HG03342 (cell line): Measurements from ENCODE around the gene TES.
"Not testable (repeated sequence)": the region's sequence is repeated elsewhere in the genome, so short reads cannot be mapped to it uniquely, and the experiment has no call there.

Source experiments
- ATAC-seq: cut with Tn5 transposase; IDR thresholded peaks from one replicate; pipeline ENCODE4 v1.9.1; 2021; ENCODE audit warnings: mild to moderate bottlenecking, moderate library complexity; ENCODE audit not compliant: unreplicated experiment

The TES gene

DNA sequence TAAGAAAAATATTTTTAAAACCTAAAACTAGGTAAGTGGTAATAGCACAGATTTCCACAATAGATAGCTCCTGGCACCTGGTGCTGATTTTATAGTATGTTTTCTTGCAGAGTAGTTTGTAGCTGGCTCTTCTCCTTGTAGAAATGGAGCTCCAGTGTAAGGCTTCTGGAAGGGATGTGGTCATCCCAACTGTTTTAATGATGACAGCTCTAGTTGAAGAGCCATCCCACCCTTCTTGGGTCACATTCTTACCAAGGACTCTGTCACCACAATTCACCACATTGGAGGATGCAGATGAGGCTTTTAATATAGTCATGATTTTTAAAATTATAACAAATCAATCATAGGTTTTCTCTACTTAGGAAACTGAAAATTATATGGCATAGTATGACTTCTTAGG is 31.0 kb downstream of the TES start:
- no peak for ATAC-seq

DNA sequence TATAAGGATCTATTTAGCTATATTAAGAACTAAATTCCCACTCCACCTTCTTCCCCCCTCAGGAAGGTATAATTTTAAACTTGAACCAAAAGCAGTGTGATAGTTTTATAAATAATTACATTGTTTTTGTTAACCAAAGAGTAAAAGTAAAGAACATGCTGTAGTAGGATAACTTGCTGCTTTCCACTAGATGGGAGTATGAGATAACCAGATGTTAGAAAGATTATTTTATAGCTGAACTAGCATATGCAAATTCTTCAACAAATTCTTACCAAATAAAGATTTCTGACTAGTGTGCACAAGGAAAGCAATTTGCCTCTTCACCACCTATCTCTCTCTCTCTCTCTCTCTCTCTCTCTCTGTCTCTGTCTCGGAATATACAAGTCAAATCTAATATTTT is 31.8 kb downstream of the TES start:
- no peak for ATAC-seq

DNA sequence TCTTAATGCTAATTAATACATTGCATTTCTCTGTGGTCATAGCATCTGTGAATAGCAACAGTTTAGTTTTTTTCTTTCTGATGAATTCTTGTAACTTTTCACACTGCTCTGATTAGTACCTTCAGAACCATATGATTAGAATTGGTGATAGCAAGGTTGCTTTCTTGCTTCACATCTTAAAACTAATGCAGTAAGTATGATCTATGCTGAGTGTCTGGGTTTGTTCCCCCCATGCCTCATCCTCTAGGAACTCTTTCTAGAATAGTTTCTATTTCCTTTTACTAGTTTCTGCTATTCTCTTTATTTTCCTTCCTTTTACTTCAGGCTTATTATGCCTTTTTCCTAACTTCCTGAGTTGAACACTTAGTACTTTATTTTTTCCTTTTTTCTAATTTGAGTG is 32.4 kb downstream of the TES start:
- ATAC-seq: no peak

DNA sequence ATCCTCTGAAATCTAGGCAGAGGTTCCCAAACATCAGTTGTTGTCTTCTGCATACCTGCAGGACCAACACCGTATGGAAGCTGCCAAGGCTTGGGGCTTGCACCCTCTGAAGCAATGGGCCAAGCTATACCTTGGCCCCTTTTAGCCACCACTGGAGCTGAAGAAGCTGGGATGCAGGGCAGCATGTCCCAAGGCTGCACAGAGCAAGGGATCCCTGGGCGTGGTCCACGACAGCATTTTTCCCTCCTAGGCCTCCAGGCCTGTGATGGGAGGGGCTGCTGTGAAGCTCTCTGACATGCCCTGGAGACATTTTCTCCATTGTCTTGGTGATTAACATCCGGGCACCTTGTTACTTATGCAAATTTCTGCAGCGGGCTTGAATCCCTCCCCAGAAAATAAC is 34.5 kb downstream of the TES start:
- not testable (repeated sequence) for ATAC-seq

DNA sequence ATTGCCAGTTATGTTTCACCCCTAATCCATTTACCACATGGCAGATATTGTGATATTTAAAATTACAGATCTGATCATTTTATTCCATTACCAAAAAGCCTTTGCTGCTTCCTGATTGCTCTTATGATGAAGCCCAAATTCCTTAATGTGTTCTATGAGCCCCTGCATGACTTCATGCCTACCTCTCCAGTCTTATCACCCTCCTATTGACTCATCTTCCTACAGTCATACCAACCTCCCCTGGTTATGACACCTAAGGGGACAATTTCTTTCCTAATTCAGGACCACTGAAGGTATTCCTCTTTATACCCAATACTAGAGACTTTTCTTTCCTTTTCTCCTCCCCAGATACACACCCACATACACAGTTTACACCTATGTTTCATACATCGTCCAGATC is 36.0 kb downstream of the TES start:
- no peak for ATAC-seq

DNA sequence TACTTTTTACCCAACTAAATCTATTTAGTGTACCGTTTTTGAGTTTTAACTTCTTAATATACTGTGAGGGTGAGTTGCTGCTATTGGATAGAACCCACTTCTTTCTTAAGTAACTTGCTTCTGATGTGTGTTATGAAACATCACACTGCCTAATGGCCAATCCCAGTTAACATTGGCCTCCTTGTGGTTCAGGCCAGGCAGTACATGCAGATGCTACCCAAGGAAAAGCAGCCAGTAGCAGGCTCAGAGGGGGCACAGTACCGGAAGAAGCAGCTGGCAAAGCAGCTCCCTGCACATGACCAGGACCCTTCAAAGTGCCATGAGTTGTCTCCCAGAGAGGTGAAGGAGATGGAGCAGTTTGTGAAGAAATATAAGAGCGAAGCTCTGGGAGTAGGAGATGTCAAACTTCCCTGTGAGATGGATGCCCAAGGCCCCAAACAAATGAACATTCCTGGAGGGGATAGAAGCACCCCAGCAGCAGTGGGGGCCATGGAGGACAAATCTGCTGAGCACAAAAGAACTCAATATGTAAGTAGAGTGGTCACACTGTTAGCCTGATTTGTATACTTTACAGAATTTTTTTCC is 39.7 kb downstream of the TES start:
- ATAC-seq: peak; percentile 81

DNA sequence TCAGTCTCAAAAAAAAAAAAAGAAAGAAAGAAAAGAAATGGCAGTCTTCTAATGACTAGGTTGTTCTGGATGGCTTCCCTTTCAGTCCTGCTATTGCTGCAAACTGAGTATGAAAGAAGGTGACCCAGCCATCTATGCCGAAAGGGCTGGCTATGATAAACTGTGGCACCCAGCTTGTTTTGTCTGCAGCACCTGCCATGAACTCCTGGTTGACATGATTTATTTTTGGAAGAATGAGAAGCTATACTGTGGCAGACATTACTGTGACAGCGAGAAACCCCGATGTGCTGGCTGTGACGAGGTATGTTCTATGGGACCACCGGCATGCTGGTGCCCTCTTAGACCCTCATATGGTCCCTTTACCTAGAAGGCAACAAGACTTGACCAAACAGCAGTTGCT is 41.3 kb downstream of the TES start:
- ATAC-seq: no peak

DNA sequence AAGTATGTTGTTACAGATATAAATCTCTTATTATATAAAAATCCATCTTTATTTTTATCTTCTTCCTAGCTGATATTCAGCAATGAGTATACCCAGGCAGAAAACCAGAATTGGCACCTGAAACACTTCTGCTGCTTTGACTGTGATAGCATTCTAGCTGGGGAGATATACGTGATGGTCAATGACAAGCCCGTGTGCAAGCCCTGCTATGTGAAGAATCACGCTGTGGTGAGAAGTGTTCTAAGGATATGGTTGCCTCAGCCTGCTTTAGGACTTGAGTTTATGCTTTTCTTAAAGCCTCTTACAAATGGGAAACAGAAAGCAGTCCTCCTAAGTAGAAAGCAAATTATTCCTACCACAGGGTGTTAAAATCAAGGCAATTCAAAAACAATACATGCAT is 41.9 kb downstream of the TES start:
- no peak for ATAC-seq

DNA sequence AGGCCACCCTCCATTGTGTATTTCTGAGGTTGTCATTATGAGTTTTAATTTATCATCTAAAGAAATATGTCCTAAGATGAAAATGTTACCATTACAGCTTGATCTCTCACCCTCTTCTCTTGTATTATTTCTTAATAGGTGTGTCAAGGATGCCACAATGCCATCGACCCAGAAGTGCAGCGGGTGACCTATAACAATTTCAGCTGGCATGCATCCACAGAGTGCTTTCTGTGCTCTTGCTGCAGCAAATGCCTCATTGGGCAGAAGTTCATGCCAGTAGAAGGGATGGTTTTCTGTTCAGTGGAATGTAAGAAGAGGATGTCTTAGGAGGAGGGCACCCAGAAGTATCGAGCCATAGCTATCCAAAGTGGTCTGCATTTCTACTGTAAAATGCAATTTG is 46.8 kb downstream of the TES start:
- no peak for ATAC-seq

DNA sequence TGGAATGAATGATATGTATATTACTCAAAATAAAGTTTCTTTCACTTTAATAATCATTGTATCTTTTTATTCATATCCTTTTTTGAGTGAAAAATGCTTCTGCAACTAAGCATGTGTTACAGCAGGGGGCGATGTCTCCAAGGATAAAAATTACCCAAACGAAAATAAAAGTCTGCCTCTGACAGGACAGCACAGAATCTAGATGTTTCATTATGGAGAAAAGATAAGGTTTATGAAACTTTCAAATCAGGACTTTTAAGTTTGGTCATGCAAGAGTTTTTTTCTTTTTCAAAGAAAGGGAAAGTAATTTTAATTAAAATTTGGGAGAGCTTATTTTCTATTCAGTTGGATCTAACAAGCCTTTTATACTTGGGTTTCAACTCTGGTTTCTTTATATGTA is 48.4 kb downstream of the TES start:
- no peak for ATAC-seq

DNA sequence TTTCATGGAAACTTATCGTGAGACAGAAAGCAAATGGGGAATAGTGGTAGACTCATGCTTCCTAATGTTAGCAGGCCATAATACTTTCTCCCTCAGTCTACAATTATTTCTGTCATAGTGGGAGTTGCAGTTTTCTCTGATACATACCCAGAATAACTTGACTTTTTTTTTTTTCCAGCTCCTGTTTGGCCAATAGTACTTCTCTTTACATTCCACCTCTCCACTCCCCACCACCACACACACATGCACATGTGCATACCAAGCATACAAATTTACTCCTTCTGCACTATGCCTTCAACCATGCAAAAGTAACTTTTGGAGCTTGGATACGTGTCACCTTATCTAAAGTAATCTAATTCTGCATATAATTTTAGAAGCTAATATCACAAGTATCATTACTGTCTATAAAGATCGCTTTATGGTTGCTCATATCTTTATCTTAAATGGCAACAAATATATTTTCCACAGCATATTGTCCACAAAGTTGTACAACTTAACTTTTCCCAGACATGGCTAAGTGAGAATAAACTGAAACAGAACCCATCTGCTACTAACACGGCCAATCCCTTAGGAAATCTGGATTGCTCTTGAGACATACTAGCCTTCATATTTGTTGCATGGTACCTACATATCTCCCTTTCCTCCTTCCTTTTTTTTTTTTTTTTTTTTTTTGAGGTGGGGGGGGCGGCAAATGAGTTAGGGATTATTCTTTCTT is 49.0 kb downstream of the TES start:
- no peak for ATAC-seq

DNA sequence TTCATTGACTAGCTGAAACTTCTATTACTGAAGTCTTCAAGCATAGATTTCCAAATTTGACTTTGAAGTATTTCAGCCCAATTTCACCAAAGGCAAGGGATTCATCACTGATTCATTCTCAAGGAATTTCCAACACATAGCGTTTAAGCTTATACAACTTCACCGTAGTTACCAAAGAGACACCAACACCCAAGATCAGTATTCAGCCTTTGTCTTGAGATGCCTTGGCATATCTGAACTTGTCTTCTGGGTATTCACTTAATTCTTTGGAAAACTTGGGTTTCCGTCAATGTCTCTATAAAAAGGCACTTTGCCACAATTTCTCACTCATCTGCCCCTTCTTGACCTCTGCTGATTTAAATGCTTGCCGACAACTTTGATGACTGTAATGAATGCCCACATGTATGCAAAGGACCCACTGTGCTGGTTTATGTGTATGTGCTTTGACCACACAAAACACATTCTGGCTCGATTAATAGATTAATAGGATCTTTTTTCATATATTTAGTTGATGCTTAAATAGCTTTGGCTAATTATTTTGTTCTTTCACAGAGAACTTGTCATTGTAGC is 49.6 kb downstream of the TES start:
- no peak for ATAC-seq

DNA sequence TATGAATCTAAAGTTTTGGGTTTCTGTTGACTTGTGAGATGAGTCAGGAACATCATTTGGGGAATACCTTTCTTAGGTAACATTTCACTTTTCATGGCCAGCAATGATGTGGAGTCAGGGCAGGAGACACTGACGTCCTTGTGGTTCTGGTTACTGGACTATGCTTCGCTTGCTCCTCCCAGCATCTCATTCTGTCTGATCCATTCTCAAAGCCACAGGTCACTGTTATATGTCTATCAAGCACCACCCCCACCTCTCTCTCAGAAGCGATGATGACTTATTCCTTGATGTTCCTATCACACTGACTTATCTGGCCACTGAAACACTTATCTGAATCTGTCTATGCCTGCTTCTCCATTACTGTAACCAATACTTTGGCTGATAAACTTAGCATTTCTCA is 51.6 kb downstream of the TES start:
- no peak for ATAC-seq

DNA sequence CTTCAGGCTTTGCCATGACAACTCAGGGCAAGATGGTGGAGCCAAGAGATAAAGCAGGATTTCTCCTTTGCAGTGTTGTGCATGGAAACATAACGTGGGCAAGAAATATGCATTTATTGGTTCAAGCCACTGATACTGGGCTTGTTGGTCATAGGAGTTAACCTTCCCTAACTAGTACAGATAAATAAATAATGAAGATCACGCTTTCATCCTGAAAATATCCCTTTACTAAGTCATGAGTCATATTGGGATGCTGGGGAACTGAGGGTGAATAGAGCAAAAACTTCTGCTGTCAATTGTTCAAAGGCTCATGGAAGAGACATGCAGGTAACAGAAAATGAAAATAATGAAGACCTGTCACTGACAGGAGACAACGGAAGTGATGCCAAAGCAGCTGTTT is 55.5 kb downstream of the TES start:
- ATAC-seq: no peak

DNA sequence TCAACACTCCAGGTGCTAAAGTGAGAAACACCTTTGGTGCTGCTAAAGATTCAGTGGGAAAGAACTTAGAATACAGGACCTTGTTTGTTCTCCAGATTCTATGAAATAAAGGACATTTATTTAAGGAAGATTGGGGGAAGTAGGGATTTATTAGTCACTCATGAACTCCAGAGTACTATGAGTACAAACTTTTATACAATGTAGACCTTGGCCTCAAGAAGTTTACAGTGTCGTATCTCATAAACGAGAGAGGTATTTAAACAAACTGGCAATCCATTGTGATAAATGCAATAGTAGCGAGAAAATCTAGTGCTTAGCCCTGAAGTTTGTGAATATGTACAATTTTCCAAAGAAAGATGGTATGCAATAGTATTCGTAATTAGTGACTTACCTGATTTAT is 59.1 kb downstream of the TES start:
- no peak for ATAC-seq

DNA sequence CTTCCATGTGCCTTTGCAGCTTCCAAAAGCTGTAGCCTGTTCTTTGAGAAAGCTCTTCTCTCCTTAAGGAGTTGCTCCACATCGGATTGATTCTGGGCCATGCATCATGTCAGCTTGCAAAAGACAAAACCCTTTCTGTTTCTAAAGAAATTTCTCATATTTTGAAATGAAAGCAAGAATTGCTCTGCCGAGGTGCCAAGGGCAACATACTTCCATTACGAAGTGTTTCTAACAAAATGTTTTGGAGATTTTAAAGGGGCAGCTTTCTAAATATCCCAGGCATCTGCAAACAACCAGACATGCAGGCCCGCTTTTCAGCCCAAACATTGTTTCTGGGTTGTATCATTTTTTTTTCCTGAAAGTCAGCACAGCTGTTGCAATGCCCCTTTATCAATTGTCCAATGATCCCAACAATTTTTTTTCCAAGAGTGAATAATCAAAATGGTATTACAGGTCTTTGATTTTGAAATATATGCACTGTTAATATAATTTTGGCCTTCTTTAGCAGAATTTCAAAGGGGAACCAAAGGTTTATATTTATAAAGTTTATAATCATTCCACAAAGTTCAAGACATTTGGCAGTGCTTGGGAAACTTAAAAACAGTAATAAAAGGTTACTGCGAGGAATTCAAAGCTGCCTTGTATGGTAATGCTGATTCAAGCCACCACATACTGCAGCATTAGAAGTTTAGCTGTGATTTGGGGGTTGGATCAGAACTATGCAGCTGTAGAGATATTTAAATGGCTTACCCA is 61.0 kb downstream of the TES start:
- no peak for ATAC-seq

DNA sequence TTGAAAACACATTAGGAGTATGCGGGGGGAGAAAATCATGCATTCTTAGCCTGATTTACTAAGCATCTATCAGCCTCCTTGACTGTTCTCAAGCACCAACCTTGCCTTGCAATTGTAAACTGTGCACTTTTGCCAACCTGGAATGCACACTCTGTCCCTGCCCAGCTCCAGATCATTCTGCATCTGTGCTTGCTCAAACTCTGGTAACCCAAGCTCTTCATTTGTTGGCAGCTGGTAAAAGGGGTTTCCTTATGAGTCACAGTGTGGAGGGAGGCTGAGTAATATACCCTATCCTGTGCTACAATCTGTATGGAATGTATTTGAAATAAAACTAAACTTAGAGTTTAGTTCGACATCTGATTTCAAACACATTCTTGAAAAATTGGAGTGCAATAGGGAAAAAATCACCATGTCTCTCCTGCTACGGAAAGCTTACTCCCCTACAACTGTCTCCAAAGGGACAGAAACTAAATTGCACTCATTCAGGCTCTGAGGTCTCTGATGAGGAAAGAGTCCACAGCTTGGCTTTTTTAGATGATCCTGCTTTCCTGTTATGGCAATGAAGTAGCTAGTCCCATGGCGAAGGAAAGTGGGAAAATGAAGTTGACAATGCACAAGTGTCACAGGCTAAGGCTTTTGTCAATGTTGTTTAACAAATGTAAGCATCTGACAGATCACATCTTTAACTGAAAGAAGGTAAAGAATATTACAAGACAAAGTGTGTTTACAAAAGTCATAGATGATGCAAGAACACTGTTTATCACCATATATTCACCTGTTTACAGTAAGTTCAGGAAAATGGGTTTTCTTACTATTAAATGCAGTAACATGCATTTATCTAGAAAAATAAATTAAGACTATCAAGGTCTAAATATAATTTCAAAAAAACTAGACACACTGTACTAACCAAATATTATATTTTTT is 61.9 kb downstream of the TES start:
- ATAC-seq: peak; percentile 70

DNA sequence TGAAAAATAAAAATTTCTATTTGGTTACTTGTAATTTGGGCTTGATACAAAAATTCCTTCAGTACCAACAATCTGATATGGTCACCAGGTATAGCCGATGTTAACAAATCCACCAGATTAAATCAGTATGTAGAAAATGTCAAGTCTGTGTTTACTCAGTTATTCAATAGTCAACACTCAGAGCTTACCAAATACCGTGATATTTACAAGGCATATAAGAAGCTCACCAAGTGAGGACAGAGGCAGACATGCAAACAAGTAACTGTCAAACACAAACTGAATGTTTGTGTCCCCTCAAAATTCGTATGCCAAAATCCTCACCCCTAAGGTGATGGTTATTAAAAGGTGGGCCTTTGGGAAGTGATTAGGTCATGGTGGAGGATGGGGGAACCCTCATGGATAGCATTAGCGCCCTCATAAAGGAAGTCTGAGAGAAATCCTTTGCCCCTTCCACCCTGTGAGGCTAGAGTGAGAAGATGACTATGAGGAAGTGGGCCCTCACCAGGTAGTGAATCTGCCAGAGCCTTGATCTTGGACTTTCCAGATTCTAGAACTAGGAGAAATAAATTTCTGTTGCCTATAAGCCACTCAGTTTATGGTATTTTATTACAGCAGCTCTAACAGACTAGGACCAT is 63.1 kb downstream of the TES start:
- ATAC-seq: no peak

DNA sequence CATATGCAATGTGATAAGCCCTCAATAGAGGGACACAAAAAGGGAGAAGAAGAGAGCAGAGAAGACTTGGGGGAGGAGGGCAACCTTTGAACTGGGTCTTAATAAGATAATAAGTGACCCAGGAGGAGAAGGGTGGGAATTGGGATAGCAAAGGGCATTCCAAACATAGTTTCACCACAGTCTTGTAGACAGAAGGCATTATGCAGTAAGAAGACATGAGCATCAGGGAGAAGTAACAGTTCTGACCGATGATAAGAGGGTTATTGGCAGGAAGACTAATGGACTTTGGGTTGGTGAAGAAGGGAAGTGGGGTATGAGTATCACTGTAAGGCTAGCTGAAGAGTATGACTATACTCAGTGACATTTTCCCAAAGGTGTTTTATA is 63.6 kb downstream of the TES start:
- ATAC-seq: no peak

DNA sequence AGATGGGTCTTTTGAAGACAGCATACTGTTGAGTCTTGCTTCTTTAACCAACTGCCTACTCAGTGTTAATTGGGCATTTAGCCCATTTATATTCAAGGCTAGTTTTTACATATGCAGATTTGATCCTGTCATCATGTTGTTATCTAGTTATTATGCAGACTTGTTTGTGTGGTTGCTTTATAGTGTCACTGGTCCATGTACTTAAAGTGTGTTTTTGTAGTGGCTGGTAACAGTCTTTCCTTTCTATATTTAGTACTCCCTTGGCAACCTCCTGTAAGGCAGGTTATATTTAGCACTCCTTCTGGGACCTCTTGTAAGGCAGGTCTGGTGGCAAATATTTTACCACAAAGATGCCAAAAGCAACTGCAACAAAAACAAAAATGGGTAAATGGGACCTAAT is 66.7 kb downstream of the TES start:
- ATAC-seq: no peak

DNA sequence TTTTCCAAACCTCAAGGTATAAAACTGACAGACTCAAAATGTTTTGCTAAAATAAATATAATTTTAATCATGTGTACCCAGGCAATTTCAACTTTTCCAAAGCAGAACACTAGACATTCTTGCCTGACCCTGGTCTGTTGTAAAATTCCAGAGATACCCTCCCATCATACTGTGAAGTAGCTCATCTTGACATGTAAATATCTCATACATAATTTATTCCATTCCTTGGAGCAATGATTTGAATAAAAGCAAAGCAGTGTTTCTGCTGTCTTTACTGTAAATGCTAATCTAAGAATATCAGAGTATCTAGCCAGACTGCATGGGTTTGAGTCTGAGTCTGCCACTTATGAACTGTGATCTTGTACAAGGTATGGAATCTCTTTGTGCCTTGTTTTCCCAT is 68.9 kb downstream of the TES start:
- no peak for ATAC-seq
